ENCODE results near the gene RNF225. TPM values are rescaled to one million over a fixed set of nuclear protein-coding genes. Genes with fewer than 3 reads are reported as not detected.
"Not testable (repeated sequence)": the region's sequence is repeated elsewhere in the genome, so short reads cannot be mapped to it uniquely, and the experiment has no call there.

RNF225 gene
- total RNA-seq, 3 donors from 2014 or later: 2.5 to 3.2 (median 2.5) TPM

DNA sequence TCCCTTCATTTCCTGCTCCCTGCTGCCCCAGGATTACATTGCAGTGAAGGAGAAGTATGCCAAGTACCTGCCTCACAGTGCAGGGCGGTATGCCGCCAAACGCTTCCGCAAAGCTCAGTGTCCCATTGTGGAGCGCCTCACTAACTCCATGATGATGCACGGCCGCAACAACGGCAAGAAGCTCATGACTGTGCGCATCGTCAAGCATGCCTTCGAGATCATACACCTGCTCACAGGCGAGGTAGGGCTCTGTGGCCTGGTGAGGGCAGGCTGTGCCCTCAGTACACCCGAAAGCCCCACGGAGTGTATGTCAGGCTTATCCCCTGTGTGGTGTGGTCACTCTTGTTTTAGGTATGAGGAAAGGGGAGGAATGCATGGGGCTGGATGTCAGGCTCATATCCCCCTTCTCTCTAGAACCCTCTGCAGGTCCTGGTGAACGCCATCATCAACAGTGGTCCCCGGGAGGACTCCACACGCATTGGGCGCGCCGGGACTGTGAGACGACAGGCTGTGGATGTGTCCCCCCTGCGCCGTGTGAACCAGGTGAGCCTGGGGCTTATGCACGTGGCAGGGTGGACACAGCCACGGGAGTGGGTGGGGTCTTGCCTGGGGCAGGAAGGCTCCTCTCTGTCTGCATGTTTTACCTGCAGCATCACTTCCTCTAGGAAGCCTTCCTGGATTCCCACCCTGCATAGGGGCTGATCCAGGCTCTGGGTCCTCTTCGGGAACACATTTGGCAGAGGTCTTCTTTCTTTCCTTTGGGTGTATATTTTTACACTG lies 2.3 kb upstream of the RNF225 start:
- ATAC-seq (no peak), DNase-seq (no peak)
- Mint-ChIP-seq H3K4me3 (no peak overlapping the region), H3K36me3 (ENCODE audit: insufficient read depth) (peaks cover 48% of the 10 kb centered on the region), H3K27me3 (ENCODE audit: low read depth) (peaks cover 16% of the 10 kb centered on the region), H3K9me3 (no peaks in the 10 kb centered on the region), H3K4me1 (ENCODE audit: low read depth) (peaks cover 23% of the 10 kb centered on the region)

GRCh38 chr19:58393725-58394033 lies 1.8 kb upstream of the RNF225 start:
- ATAC-seq (no peak), DNase-seq (no peak)
- H3K36me3 Mint-ChIP-seq (ENCODE audit: insufficient read depth): peaks cover 44% of the 10 kb centered on the region
- H3K4me3 Mint-ChIP-seq: no peak overlapping the region
- peaks cover 18% of the 10 kb centered on the region for H3K4me1 Mint-ChIP-seq (ENCODE audit: low read depth)
- no peaks in the 10 kb centered on the region for H3K9me3 Mint-ChIP-seq
- peaks cover 20% of the 10 kb centered on the region for H3K27me3 Mint-ChIP-seq (ENCODE audit: low read depth)

DNA sequence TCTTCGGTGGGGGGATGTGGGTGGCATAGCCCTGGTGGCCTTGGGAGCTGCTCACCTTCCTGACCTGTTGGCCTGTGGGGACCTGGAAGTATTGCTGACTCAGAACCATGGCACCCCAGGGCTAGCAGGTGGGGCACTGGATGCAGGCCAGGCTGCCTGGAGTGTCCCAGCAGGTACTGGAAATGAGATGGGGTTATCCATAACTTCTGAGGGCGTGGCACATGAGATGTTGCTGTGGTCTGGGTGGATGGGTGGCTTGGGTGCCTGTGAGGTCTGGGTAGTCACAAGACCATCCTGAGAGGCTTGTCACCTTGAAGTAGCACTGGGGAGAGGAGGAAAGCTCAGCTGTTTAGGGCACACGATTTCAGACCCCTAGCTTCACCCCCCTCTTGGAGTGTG lies 636 bp upstream of the RNF225 start:
- H3K4me1 Mint-ChIP-seq (ENCODE audit: low read depth): peaks cover 11% of the 10 kb centered on the region
- DNase-seq: no peak
- H3K27me3 Mint-ChIP-seq (ENCODE audit: low read depth): peaks cover 20% of the 10 kb centered on the region
- peak in 1 of 2 donors; percentile 3 for ATAC-seq
- H3K4me3 Mint-ChIP-seq: no peak overlapping the region
- no peaks in the 10 kb centered on the region for H3K9me3 Mint-ChIP-seq
- H3K36me3 Mint-ChIP-seq (ENCODE audit: insufficient read depth): peaks cover 37% of the 10 kb centered on the region

DNA sequence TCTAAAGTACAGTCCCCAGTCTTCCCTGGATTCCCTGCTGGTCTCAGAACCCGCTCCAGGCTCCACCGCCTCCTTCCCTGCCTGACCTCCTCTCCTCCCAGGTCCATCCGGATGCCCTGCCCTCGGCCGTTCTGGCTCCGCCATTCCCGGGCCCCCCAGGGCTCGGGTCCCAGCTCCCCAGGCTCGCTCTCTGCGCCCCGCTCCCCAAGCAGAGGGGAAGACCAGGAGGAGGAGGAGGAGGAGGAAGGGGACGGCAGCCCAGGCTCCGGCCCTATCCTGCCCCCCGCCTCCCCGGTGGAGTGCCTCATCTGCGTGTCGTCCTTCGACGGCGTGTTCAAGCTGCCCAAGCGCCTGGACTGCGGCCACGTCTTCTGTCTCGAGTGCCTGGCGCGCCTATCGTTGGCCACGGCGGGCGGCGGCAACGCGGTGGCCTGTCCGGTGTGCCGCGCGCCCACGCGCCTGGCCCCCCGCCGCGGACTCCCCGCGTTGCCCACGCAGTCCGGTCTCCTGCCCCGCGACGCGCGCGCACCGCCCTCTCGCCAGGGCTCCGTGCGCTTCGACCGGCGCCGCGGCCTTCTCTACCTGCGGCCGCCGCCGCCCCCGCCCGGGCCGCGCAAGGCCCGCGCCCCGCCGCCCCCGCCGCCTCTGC lies 647 bp downstream of the RNF225 start:
- no peaks in the 10 kb centered on the region for H3K9me3 Mint-ChIP-seq
- H3K27me3 Mint-ChIP-seq (ENCODE audit: low read depth): peaks cover 20% of the 10 kb centered on the region
- no peak overlapping the region for H3K4me3 Mint-ChIP-seq
- DNase-seq: no peak
- ATAC-seq: peak in 1 of 2 donors; percentile 9
- H3K4me1 Mint-ChIP-seq (ENCODE audit: low read depth): peaks cover 13% of the 10 kb centered on the region
- H3K36me3 Mint-ChIP-seq (ENCODE audit: insufficient read depth): peaks cover 29% of the 10 kb centered on the region

GRCh38 chr19:58396691-58397532 lies 1.5 kb downstream of the RNF225 start:
- no peaks in the 10 kb centered on the region for H3K9me3 Mint-ChIP-seq
- H3K27me3 Mint-ChIP-seq (ENCODE audit: low read depth): peaks cover 20% of the 10 kb centered on the region
- DNase-seq (no peak), ATAC-seq (no peak)
- H3K4me3 Mint-ChIP-seq: no peak overlapping the region
- peaks cover 27% of the 10 kb centered on the region for H3K36me3 Mint-ChIP-seq (ENCODE audit: insufficient read depth)
- peaks cover 15% of the 10 kb centered on the region for H3K4me1 Mint-ChIP-seq (ENCODE audit: low read depth)

DNA sequence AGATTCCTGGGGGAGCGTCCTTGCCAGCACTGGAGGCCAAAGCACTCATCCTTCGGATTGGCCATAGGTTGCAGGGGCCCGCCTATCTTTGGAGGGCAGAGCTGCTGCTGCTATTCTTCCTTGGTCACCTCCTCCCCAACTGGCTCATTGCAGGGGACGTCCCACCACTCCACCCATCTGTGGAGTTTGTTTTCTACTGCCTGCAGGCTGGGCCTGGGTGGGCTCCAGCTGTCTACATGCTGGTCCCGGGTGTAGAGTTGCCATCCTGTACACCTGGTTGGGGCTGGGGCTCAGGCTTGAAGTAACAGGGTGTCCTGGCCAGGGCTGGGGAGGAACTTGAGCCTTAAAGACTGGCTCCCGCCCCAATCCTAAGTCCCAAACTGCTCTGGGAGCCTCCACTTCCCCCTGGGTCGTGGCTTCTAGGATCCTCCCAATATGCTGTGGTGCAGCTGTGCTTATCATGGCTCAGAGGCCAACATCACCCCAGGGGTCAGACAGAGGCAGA lies 2.1 kb downstream of the RNF225 start:
- ATAC-seq (no peak), DNase-seq (no peak)
- H3K27me3 Mint-ChIP-seq (ENCODE audit: low read depth): peaks cover 20% of the 10 kb centered on the region
- peaks cover 15% of the 10 kb centered on the region for H3K4me1 Mint-ChIP-seq (ENCODE audit: low read depth)
- no peak overlapping the region for H3K4me3 Mint-ChIP-seq
- peaks cover 25% of the 10 kb centered on the region for H3K36me3 Mint-ChIP-seq (ENCODE audit: insufficient read depth)
- H3K9me3 Mint-ChIP-seq: no peaks in the 10 kb centered on the region

GRCh38 chr19:58398087-58398486 lies 2.6 kb downstream of the RNF225 start:
- peaks cover 22% of the 10 kb centered on the region for H3K36me3 Mint-ChIP-seq (ENCODE audit: insufficient read depth)

GRCh38 chr19:58398545-58398944 lies 3.1 kb downstream of the RNF225 start:
- Mint-ChIP-seq H3K4me3 (no peak overlapping the region), H3K27me3 (ENCODE audit: low read depth) (peaks cover 20% of the 10 kb centered on the region), H3K9me3 (no peaks in the 10 kb centered on the region), H3K36me3 (ENCODE audit: insufficient read depth) (peaks cover 18% of the 10 kb centered on the region), H3K4me1 (ENCODE audit: low read depth) (peaks cover 12% of the 10 kb centered on the region)
- ATAC-seq (no peak), DNase-seq (no peak)

More at GRCh38 chr19:58398087-58398486, 2.6 kb downstream of the RNF225 start:
- H3K27me3 Mint-ChIP-seq (ENCODE audit: low read depth): peaks cover 20% of the 10 kb centered on the region
- H3K9me3 Mint-ChIP-seq: no peaks in the 10 kb centered on the region
- peaks cover 12% of the 10 kb centered on the region for H3K4me1 Mint-ChIP-seq (ENCODE audit: low read depth)
- ATAC-seq: no peak
- no peak overlapping the region for H3K4me3 Mint-ChIP-seq
- no peak for DNase-seq

GRCh38 chr19:58399903-58400302 lies 4.4 kb downstream of the RNF225 start:
- peaks cover 20% of the 10 kb centered on the region for H3K27me3 Mint-ChIP-seq (ENCODE audit: low read depth)
- no peak for ATAC-seq
- H3K9me3 Mint-ChIP-seq: no peaks in the 10 kb centered on the region
- DNase-seq: no peak
- peaks cover 12% of the 10 kb centered on the region for H3K4me1 Mint-ChIP-seq (ENCODE audit: low read depth)
- peaks cover 5% of the 10 kb centered on the region for H3K36me3 Mint-ChIP-seq (ENCODE audit: insufficient read depth)
- no peak overlapping the region for H3K4me3 Mint-ChIP-seq

GRCh38 chr19:58400316-58400915 lies 5.0 kb downstream of the RNF225 start:
- H3K36me3 Mint-ChIP-seq (ENCODE audit: insufficient read depth): peaks cover 3% of the 10 kb centered on the region
- H3K4me3 Mint-ChIP-seq: peak overlapping the region; percentile 79
- no peaks in the 10 kb centered on the region for H3K9me3 Mint-ChIP-seq
- peaks cover 12% of the 10 kb centered on the region for H3K4me1 Mint-ChIP-seq (ENCODE audit: low read depth)
- peaks cover 20% of the 10 kb centered on the region for H3K27me3 Mint-ChIP-seq (ENCODE audit: low read depth)
- ATAC-seq (no peak), DNase-seq (no peak)

GRCh38 chr19:58400916-58401839 lies 5.7 kb downstream of the RNF225 start:
- Mint-ChIP-seq H3K36me3 (ENCODE audit: insufficient read depth) (no peaks in the 10 kb centered on the region), H3K27me3 (ENCODE audit: low read depth) (peaks cover 15% of the 10 kb centered on the region), H3K4me1 (ENCODE audit: low read depth) (peaks cover 12% of the 10 kb centered on the region), H3K9me3 (no peaks in the 10 kb centered on the region), H3K4me3 (peak overlapping the region; percentile 79)
- DNase-seq (peak; percentile 99), ATAC-seq (peak; percentile 98)

DNA sequence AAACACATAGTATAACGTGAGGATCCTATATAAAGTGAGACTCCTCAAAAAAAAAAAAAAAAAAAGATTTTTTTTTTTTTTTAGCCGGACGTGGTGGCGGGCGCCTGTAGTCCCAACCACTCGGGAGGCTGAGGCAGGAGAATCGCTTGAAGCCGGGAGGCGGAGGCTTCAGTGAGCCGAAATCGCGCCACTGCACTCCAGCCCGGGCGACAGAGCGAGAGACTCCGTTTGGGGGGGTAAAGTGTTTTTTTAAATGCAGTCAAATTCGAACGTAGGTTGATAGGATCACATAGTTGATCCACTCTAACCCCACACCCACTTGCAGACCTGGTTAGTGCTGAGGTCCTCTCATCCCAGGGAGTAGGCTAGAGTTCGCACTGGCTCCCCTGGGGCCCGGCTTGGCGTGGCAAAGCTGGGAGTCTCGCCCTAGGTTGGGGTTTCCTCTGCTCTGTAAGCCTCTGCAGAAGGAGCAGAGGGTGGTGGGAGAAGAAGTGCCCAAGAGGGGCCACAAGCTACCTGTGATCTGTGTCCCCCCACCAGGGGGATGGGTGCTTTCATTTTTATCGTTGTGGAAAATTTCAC lies 6.5 kb downstream of the RNF225 start:
- DNase-seq (no peak), ATAC-seq (no peak)
- peaks cover 14% of the 10 kb centered on the region for H3K4me1 Mint-ChIP-seq (ENCODE audit: low read depth)
- H3K4me3 Mint-ChIP-seq: peak overlapping the region; percentile 79
- H3K27me3 Mint-ChIP-seq (ENCODE audit: low read depth): peaks cover 15% of the 10 kb centered on the region
- no peaks in the 10 kb centered on the region for H3K36me3 Mint-ChIP-seq (ENCODE audit: insufficient read depth)
- H3K9me3 Mint-ChIP-seq: no peaks in the 10 kb centered on the region

- not testable (repeated sequence) for ATAC-seq; H3K9me3 Mint-ChIP-seq; H3K4me3 Mint-ChIP-seq; H3K36me3 Mint-ChIP-seq (ENCODE audit: insufficient read depth); DNase-seq; H3K27me3 Mint-ChIP-seq (ENCODE audit: low read depth)
- peaks cover 28% of the 10 kb centered on the region for H3K4me1 Mint-ChIP-seq (ENCODE audit: low read depth)
Measured at GRCh38 chr19:58403920-58404478, 8.5 kb downstream of the RNF225 start.

Data from activated T-cell treated with anti-CD3 and anti-CD28 coated beads, Interleukin-2, amount 50 U/mL, for 4 hours (primary cell).